Measurements from ENCODE around the gene FLII.

Gene FLII

GRCh38 chr17:18247613-18248001 is 10.9 kb downstream of the FLII start:
- no peak for TF ChIP-seq CTCF (IDR thresholded peaks at IDR 0.05; ENCODE audit: low read depth, low read length)
- no peak for TF ChIP-seq MYC (IDR thresholded peaks at IDR 0.05; ENCODE audit: low read depth, low read length)
- TF ChIP-seq POLR2A (IDR thresholded peaks at IDR 0.05; ENCODE audit: extremely low read depth, insufficient read length) = no peak
- TF ChIP-seq MAX (IDR thresholded peaks at IDR 0.05; ENCODE audit: low read depth, low read length) = no peak
- H3K4me3 ChIP-seq (ENCODE audit: low read depth, low read length) = no peak overlapping the region
- DNase-seq (ENCODE audit: low read depth) = no peak

GRCh38 chr17:18246880-18247612 is 11.5 kb downstream of the FLII start:
- DNase-seq (ENCODE audit: low read depth) = peak; percentile 75
- TF ChIP-seq POLR2A (IDR thresholded peaks at IDR 0.05; ENCODE audit: extremely low read depth, insufficient read length) = no peak
- TF ChIP-seq CTCF (IDR thresholded peaks at IDR 0.05; ENCODE audit: low read depth, low read length) = no peak
- no peak for TF ChIP-seq MAX (IDR thresholded peaks at IDR 0.05; ENCODE audit: low read depth, low read length)
- no peak for TF ChIP-seq MYC (IDR thresholded peaks at IDR 0.05; ENCODE audit: low read depth, low read length)
- H3K4me3 ChIP-seq (ENCODE audit: low read depth, low read length) = no peak overlapping the region

GRCh38 chr17:18246109-18246725 is 12.3 kb downstream of the FLII start:
- TF ChIP-seq MYC (IDR thresholded peaks at IDR 0.05; ENCODE audit: low read depth, low read length) (no peak), CTCF (IDR thresholded peaks at IDR 0.05; ENCODE audit: low read depth, low read length) (no peak), MAX (IDR thresholded peaks at IDR 0.05; ENCODE audit: low read depth, low read length) (no peak), POLR2A (IDR thresholded peaks at IDR 0.05; ENCODE audit: extremely low read depth, insufficient read length) (no peak)
- no peak overlapping the region for H3K4me3 ChIP-seq (ENCODE audit: low read depth, low read length)

GRCh38 chr17:18245038-18245776 is 13.3 kb downstream of the FLII start:
- no peak for TF ChIP-seq POLR2A (IDR thresholded peaks at IDR 0.05; ENCODE audit: extremely low read depth, insufficient read length)
- no peak for TF ChIP-seq MYC (IDR thresholded peaks at IDR 0.05; ENCODE audit: low read depth, low read length)
- no peak for TF ChIP-seq MAX (IDR thresholded peaks at IDR 0.05; ENCODE audit: low read depth, low read length)
- no peak for TF ChIP-seq CTCF (IDR thresholded peaks at IDR 0.05; ENCODE audit: low read depth, low read length)
- no peak overlapping the region for H3K4me3 ChIP-seq (ENCODE audit: low read depth, low read length)
- DNase-seq (ENCODE audit: low read depth) = no peak

More at GRCh38 chr17:18246109-18246725, 12.3 kb downstream of the FLII start:
- no peak for DNase-seq (ENCODE audit: low read depth)

GRCh38 chr17:18241229-18241871 is 17.2 kb downstream of the FLII start:
- TF ChIP-seq CTCF (IDR thresholded peaks at IDR 0.05; ENCODE audit: low read depth, low read length) (no peak), POLR2A (IDR thresholded peaks at IDR 0.05; ENCODE audit: extremely low read depth, insufficient read length) (no peak), MYC (IDR thresholded peaks at IDR 0.05; ENCODE audit: low read depth, low read length) (no peak), MAX (IDR thresholded peaks at IDR 0.05; ENCODE audit: low read depth, low read length) (no peak)
- DNase-seq (ENCODE audit: low read depth) = no peak
- H3K4me3 ChIP-seq (ENCODE audit: low read depth, low read length) = no peak overlapping the region

Data from NB4 (cell line).